Liver (tissue), 3 donors: ENCODE measurements around the gene LAMC2.

Source experiments
- CTCF ChIP-seq: fragments of 150-350 bp; IDR thresholded peaks from 2 replicates; pipeline ENCODE4 v1.5.1; 2017; ENCODE audit warnings: improper control_type of control experiment, low read depth, low read length; ENCODE audit not compliant: missing input control
- GABPA ChIP-seq, 2 donors: IDR thresholded peaks in 1 of 2; conservative IDR thresholded peaks in 1 of 2; 2 replicates each; pipeline ENCODE4 v1.6.1; 2016; ENCODE audit warnings: antibody characterized with exemption in 2 of 2, mild to moderate bottlenecking in 1 of 2, moderate library complexity in 1 of 2
- NR2F2 ChIP-seq: IDR thresholded peaks from 2 replicates; pipeline ENCODE4 v1.6.1; 2016; ENCODE audit warnings: antibody characterized with exemption
- REST ChIP-seq: IDR thresholded peaks from 2 replicates; pipeline ENCODE4 v1.6.1; 2016; ENCODE audit warnings: antibody characterized with exemption, mild to moderate bottlenecking
- RXRA ChIP-seq, 2 donors: IDR thresholded peaks; 2 replicates each; pipeline ENCODE4 v1.6.1; 2017 to 2018; ENCODE audit warnings: antibody characterized with exemption in 2 of 2, mild to moderate bottlenecking in 1 of 2
- TAF1 ChIP-seq: conservative IDR thresholded peaks from 2 replicates; pipeline ENCODE4 v1.6.1; 2016; ENCODE audit warnings: antibody characterized with exemption, mild to moderate bottlenecking
- donor health status: healthy.
- donor health status: healthy.

- TF ChIP-seq CTCF = no peak
- TF ChIP-seq TAF1 = no peak
- no peak for TF ChIP-seq NR2F2
- no peak for TF ChIP-seq REST
- TF ChIP-seq GABPA (IDR thresholded peaks at IDR 0.05 in 1 of 2, conservative IDR thresholded peaks at IDR 0.05 in 1 of 2) = no peak
- no peak for TF ChIP-seq RXRA (IDR thresholded peaks at IDR 0.05)
Observed at GRCh38 chr1:183275322-183275721, 89.3 kb downstream of the LAMC2 start.
